NAMALWA (cell line): ENCODE results near the gene MIEF1.

Experiments used
- DNase-seq: peaks from one replicate; pipeline ENCODE4 v3.0.0-alpha.2; 2015; ENCODE audit warnings: low spot score

The MIEF1 gene

DNA sequence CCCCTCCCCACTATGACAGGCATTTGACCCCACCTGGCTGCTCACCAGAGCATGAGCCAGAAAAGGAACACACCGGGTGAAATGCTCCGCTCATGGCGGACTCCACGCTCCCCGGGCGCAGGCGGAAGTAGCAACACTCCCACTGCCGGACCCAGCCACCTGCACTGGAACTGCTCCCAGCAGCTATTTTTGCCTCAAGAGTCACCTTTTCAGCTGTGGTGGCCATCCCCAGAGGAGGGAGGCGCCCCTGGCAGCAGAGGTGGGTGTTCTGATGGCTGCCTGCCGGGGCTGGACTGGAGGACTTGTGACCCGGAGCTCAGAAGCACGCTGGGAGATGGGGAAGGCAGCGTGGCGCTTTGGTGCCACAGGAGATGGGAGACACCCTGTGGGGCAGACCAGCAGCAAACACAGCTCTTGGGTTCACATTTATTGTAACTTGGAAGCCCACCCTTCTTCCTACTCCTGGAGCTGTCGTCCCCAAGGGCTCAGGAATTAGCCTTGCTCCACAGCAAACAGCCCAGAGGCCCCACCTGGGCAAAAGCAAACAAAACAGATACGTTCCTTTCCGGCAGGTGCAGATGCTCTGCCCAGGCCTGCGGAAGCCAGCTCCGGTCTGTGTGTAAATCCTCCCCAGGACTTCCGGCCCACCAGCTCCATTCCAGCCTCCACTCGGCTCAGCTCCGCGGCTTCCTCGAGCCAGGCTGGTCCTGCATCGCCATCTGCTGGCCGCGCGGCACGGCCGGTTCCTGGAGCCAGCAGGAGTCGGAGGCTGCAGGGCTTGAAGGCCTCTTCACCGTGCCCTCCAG, 26.8 kb downstream of the MIEF1 start:
- DNase-seq = peak; percentile 95

DNA sequence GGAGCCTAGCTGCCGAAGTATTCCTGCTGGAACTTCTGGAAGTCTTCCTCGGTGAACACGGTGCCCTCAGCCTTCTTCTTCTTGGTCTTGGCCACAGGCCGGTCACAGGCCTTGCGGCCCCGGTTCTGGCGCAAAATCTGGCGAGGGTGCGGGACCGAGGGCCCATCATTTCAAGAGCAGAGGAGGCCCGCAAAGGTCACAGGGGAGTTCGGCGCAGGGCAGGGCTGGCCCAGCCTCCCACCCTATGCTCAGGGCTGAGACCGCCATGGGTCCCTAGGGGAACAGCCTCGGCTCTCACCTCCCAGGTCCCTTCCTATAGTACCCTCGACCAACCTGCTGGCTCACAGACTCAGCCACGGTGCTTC, 27.4 kb downstream of the MIEF1 start:
- DNase-seq = no peak

DNA sequence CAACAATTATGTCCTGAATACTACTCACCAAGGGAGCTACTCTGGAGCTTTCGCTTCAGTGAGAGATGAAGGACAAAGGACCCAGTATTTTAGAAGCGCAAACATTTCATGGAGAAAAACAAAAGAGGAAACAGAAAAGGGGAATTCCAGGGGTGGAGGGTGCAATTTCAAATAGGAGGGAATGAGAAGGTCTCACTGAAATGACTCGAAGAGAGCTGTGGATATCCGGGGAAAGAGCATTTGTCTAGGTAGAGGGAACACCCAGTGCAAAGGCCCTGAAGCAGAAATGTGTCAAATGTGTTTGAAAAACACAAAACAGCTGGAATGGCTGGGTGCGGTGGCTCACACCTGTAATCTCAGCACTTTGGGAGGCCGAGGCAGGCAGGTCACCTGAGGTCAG, 28.0 kb downstream of the MIEF1 start:
- no peak for DNase-seq

DNA sequence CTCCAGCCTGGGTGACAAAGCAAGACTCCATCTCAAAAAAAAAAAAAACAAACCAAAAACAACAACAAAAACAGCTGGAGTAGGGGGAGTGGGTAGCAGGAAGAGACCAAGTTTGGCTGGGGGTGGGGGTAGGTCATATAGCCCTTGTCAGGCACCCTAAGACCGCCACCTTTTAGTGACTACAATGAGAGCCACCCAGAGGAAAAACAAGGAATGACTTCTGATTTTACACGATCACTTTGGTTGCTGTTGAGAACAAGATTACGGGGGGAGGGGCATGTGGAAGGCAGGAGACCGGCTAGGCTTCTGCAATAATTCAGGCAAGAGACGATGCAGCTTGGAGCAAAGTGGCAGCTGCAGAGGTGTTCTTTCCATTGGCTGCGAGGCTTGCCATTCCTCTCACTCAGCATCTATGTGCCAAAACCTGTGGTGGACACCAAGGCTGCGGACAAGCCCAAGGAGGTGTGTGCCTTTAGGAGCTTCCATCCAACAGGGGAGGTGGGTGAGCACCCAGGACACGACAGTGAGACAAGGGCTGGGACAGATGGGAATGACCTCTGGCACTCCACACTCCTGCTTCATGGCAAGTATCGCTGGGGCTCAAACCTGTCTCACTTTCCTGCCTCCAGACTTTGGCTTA, 28.7 kb downstream of the MIEF1 start:
- DNase-seq = peak; percentile 80

DNA sequence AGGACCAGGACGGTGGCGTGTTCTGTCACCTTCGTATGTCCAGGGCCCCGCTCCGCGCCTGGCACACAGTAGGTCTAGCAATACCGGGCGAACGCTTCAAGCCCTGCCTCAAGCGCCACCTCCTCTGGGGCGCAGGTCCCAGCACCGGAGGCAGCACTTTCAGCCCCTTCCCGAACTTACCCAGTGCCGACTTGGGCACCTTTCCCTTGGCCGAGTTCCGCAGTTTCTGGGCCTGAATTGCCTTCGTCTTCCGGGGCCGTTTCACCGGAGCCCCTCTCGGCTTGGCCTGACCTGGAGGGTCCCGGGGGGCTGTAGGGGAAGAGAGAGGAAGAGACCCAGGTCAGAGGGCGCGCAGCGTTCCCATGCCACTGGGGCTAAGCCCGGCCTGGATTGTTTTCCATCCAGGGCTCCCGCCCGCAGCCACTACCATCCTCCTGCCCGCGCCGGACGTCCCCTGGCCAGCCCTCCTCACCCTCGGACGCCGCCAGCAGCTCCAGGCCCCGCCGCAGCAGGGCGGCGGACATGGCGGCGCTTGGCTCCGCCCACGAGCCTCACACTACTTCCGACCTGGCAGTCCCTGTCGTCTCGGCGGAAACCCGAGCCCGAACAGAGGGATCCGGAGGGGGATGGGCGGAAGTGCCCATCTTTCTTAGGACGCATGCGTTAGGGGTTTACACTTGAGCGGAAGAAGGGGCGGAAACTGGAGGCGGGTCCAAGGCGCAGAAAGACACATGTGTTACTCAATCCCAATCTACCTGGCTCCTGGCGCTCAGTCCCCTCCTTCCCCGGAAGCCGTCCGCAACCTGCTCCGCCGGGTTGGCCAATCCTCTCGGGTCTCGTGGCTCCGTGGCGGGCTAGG, 30.4 kb downstream of the MIEF1 start, which contains the start of gene RPS19BP1:
TSS of gene RPS19BP1 (minus strand) at position 534 of the 859 bp plus-strand sequence. CDS start at position 524, 10 bp downstream.
- peak; percentile 100 for DNase-seq

DNA sequence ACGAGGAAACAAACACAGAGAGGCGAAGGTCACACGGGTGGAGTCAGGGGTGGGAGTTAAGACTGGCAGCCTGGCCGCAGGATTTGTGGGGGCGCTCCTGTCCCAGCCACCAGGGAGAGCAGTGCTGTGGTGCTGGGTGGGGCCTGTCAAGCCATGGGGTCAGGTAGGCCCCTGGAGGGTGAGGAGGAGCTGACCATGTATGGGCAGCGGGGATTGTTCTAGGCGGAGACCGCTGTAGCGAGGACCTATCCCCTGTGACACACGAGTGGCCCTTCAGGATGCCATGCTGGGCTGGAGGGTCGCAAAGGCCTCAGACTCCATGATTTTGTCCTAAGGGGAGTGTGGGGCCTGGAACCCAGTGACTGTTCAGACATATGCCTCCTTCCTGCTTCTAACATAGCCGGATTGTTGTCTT, 32.0 kb downstream of the MIEF1 start:
- DNase-seq = no peak

DNA sequence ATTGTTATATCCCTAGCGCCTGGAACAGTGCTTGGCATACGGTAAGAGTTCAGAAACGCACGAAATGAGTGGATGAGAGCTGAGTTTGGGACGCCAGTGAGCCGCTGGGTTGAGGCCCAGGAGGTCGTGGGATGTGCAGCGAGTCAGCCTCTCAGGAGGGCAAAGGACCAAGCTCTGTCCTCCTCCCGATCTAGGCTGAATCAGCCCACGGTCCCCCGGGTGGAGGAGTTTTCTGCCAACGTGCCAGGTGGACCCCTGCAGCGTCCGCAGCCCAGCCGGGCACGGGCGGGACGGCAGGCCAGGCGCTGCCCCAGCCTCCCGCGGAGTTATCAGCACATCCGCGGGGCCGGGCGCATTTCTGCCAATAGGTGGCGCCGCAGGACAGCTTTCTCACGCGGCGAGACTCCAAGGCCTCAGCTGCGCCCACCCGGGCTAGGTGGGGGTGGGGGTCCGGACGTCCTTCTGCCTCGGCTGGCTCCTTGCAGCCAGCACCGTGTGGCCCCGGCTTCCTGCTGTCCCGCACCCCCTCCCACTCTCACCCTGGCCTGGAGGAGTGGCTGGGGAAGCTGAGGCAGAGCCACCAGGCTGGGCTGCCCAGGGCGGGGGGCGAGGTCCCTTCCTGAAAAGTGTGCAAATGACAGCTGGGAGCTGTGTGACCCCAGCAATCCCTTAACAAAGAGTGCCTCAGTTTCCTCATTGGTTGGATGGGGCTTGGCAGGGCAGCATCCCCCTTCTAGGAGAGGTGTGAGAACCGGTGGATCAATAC, 32.7 kb downstream of the MIEF1 start:
- DNase-seq = peak; percentile 79

DNA sequence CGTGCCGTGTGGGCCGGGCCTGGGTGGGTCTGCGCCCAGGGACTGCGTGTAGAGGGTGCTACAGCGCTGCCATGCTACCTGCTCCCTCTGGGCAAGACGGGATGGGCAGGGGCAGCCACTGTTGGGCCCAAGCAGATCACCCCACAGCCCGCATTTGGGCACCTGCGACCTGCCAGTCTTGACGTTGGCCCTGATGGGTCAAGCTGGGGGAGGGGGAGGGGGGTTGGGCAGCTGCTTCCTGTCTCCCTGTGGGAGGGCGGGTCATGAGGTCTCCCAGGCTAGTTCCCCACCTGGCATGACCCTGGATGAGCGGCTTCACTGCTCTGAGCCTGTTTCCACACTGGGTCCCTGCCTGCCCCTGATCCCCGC, 33.3 kb downstream of the MIEF1 start:
- DNase-seq = no peak

DNA sequence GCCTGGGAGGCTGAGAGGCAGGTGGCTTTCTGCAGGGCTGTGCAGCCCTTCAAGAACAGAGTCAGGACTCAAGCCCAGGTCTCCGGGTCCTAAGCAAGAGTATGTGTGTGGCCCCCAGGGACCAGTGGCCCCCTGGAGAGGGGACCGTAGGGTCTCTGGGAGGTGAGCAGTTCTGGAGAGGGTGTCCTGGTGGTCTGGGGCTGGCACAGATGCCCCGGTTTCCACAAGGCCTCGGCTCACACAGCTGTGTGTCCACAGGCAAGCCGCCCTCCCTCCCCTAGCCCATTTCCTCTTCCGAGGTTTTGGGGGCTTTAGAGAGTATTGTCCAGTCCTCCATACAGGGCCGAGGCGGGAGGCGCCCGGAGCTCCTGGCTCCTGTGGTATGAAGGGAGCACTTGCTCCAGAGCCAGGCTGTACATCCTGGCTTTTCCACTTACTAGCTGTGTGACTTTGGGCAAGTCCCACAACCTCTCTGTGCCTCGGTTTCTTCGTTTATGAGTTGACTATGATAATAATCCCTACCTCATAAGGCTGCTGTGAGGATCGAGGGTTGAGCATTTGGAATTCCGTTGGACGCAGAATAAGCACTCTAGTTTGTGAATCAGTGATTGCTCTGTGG, 33.9 kb downstream of the MIEF1 start:
- no peak for DNase-seq

DNA sequence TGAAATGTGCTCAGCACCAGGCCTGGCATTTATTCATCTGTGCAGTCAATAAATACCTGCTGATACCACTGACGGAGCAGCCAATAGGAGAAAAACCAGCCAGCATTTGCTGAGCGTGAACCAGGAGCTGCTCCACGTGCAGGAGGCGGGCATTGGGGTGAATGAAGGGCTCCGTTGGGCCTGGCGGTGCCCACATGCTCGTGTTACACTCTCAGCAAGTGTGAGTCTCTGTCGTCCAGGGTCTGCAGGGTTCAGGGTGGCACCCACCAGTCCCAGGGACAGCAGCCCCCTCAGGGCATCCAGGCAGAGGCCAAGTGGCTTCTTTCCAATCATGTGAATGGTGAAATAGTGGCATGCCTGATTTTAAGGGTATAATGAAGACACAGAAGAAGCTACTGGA, 34.6 kb downstream of the MIEF1 start:
- no peak for DNase-seq

DNA sequence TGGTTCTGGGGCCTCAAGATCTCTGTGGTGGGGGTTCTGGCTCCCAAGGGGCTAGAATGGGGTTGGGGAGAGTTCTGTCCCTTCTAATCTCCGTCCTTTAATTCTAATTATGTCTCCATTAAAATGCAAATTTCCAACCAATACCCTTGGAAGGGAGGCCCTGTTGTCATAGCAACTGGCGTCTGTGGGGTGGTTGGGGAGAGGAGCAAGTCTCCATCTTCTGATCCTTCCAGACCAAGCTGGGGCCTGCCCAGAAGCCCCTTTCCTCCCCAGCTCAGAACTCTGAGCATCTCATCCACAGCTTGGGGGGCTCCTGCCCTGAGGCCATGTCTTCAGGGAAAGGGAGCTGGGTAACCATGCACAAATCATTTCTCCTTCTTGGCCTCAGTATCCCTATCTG, 35.9 kb downstream of the MIEF1 start:
- DNase-seq = no peak

DNA sequence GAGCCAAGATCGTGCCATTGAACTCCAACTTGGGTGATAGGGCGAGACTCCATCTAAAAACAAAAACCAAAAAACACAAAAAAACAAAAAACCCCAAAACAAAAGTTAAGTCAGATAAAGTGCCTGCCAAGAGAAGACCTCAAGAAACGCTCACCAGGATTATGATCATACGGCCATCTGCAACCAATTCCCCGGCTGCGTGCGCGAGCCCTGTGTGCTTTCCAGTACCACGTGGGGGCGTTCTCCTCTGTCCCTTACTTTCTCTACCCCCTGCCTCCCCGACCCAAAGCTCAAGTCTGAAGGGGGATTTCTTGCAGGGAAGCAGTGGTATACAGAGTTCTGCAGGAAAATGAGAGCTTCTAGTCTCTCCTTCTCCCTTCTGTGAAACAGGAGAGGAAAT, 41.0 kb downstream of the MIEF1 start:
- peak; percentile 62 for DNase-seq

DNA sequence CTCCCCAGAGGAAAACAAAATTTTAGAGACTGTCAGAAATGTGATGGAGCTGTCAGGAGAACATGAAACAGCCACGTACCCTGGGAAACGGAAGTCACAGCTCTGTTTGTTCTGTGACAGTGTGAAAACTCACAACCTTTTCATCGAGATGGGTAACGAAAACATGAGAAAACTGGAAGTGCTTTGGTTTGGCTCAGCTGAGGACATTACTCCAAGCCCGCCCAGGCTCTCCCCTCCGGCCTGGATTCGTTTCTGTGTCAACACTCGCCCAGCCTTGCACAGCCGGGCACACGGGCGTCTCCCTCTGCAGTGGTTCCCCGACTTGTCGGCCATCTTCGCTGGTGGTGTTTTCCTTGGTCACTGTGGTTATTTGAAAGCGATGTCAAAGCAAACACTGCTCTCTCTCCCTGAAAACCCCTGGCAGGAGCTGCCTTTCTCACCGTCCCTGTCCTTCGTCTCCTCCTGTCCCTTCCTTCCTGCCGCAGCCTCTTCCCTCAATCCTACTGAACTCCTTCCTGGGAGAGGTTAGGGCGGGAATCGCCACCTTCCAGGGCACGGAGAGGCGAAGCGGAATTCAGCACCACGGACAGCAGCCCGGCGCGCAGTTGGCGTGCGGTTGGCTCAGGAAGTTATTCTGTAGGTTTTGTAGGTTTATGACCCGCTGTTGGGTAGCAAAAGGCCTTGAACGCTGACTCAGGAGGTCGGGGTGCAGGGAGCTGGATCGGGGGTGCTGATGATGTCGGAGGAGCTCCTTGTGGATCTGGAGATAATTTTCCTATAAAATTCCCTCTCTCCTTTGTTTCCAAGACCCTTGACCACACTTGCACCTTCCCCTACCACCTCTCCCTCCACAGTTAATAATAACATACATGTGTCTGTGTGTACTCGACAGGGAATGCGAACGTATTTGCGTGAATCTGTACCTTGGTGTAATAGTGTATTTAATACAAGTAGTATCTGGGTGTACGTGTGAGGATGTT, 43.6 kb downstream of the MIEF1 start:
- no peak for DNase-seq

DNA sequence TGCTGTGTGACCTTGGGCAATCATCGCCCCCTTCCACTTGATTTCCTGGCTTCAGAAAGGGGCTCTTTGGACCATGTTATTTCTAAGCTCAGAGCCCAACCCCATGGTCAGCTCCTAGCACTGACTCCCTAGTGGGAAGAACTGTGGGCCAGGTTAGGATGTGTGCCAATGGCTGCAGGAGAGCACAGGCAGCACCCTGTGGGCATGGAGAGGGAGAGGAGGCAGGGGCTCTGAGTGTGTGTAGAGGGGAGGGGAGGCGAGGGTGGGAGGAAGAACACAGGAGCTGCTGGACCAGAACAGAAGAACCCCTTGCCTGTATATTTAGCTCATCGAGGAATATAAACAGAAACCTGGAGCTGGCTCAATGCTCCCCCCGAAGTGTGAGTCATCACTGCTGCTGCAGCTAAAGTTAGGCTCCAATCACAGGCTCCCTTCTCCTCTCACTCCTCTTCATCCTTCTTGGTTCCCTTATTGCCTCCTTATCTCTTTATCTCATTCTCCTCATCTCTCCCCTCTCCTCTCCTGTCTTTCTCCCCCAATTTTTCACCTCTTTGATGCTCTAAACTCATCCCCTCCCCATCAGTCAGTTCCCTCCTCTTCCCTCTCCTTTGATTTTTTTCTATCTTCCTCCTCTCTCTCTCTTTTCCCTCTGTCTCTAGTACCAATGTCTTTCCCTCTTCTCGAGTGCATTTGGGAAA, 44.9 kb downstream of the MIEF1 start:
- DNase-seq = no peak

DNA sequence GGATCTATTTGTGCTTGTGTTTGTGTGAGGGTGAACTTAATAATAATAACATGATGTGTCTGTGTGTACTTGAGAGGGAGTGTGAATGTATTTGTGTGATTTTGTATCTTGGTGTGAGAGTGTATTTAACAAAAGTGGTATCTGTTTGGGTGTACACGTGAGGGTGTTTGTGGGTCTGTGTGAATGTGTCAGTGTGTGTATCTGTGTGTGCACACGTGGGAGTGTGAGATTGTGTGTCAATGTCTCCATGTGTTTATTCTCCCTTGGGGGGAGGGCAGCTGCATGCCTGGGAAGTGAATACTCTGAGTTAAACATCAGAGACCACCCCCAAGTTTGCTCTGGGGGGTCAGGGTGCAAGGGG, 45.5 kb downstream of the MIEF1 start:
- no peak for DNase-seq

DNA sequence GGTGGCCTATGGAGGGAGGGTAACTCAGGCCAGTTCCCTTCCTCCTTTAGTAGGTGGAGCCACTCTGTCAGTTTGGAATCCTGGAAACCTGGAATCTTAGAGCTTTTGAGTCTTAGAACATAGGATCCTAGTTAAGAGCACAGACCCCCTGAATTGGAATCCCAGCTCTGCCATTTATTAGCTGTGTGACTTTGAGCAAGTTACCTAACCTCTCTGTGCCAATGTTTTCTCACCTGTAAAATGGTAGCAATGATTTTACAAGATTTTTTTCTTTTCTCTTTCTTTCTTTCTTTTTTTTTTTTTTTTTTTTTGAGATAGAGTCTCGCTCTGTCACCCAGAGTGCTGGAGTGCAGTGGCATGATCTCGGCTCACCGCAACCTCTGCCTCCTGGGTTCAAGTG, 51.3 kb downstream of the MIEF1 start:
- DNase-seq = no peak

DNA sequence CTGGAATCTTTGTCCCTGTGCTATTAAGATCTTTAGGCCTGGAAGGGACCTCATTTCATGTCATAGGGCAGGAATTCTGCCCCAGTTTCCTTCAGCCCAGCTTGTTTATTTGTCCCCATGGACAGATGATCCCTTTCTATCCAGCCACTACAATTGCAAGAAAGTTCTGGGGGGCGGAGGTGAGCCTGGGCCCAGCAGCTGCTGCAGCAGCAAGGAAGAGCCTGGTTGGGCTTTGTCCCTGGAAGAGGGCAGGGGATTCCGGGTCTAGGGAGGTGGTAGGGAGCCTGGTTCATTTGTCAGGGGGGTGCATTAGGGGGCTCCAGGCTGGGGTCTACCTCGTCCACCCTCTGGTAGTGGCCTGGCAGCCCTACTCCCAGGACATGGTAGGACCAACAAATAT, 52.1 kb downstream of the MIEF1 start:
- DNase-seq = no peak

DNA sequence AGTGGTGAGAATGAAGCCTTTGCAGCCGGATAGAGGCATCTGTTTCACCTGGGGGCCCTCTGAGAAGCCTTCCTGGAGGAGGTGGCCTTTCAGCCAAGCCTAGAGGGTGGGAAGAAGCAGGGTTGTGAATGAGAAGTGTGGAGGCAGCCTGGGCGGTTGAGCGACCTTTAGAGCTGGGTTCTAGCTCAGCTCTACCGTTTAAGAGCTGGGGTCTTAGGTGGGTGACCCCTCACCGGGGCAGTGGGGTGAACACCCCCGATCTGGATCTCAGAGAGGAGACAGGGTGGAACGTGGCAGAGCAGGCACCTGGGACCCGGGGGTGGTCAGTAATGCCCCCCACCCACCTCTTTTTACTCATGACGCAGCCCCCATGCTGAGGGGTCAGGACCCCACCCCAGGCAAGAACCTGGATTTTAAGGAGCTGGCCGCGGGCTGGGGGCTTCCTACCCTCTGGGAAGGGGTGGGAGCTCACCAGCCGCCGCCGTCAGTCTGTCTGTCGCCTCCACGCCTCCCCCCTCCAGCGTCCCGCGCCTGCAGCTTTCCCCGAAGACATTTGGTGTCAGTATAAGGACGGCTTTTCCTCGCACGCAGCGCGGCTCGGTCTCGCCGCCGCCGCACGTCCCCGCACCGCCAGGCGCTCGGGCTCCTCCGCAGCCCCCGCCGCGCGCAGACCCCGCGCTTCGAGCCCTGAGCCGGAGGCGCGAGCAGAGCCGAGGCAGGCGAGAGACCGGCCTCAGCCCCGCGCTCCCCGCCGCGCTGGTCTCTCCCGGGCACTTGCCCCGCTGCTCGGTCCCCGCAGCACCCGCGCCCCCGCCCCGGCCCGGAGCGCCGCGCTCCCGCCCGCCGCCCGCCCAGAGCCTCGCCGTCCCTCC, 55.1 kb downstream of the MIEF1 start:
- no peak for DNase-seq

DNA sequence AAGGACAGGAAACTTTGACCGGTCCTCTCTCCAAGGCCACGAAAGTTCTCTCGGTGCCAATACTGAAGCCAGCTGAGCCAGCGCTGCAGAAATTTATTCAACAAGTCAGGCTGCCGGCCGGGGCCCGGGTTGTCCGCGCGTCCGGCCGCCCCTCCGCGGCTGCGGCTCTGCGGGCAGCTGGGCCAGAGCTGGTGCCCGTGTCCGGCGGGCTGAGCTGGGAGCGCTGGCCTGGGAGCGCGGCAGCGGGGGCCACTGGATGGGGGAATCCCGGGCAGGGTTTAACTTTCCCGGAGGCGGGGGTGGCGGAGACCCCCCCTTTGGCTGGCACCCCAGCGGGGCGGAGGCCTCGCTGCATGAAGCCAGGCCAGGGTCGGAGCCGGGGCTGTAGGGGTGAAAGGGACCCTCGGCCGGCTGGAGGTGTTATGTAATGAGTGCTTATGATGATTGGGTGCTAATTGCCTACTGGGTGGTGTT, 56.2 kb downstream of the MIEF1 start:
- DNase-seq = no peak
